ENCODE data around the gene JMJD1C. TPM values are rescaled to one million over a fixed set of nuclear protein-coding genes. Genes with fewer than 3 reads are reported as not detected.
A peak's percentile ranks its signal among the peaks of the same experiment; 100 is the strongest.

Gene JMJD1C
- total RNA-seq, 2 experiments from 2014 or later = 389 to 399 TPM

DNA sequence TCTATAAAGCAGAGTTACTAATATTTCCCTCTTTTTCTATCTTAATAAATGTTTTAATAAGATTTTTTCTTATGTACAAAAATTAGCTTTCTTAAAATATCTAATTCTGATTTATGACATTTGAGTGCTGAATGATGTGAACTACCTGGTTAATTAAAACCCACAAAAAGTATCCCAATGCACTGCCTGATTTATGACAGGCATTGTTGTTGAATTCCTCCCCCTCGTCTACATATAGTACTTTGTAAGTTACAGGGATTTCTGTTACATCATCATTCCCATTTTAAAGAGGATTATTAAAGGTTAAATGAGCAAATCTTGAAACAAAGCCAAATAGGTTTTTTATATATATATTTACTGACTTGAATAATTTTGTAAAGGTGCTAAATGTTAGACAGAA lies 241.5 kb downstream of the JMJD1C start:
- no peaks in the 10 kb centered on the region for H3K27me3 Mint-ChIP-seq
- CTCF ChIA-PET = interaction anchor here (1.0 kb wide), 1 partner anchor 50 kb away, joined by 3 read pairs; no protein-coding TSS in a partner anchor
- peaks cover 25% of the 10 kb centered on the region for H3K4me1 ChIP-seq (ENCODE audit: insufficient read depth, low read length)
- H3K36me3 ChIP-seq (ENCODE audit: insufficient read depth, low read length) = no peaks in the 10 kb centered on the region
- H3K9me3 Mint-ChIP-seq = no peaks in the 10 kb centered on the region
- no peak overlapping the region for H3K27ac Mint-ChIP-seq
- ATAC-seq (ENCODE audit: poor library complexity) (no peak), DNase-seq (no peak)
- H3K4me3 ChIP-seq (ENCODE audit: low read length) = no peak overlapping the region
- no peaks in the 10 kb centered on the region for H3K9me3 ChIP-seq (ENCODE audit: control insufficient read depth in 1 of 2, insufficient read depth in 1 of 2, low read length in 2 of 2)
- POLR2A ChIA-PET = interaction anchor here (1.4 to 3.6 kb wide), 2 partner anchors 20 to 45 kb away, joined by 3 to 31 read pairs; no protein-coding TSS in a partner anchor
- TF ChIP-seq, protein P1, sequence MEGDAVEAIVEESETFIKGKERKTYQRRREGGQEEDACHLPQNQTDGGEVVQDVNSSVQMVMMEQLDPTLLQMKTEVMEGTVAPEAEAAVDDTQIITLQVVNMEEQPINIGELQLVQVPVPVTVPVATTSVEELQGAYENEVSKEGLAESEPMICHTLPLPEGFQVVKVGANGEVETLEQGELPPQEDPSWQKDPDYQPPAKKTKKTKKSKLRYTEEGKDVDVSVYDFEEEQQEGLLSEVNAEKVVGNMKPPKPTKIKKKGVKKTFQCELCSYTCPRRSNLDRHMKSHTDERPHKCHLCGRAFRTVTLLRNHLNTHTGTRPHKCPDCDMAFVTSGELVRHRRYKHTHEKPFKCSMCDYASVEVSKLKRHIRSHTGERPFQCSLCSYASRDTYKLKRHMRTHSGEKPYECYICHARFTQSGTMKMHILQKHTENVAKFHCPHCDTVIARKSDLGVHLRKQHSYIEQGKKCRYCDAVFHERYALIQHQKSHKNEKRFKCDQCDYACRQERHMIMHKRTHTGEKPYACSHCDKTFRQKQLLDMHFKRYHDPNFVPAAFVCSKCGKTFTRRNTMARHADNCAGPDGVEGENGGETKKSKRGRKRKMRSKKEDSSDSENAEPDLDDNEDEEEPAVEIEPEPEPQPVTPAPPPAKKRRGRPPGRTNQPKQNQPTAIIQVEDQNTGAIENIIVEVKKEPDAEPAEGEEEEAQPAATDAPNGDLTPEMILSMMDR (IDR thresholded peaks at IDR 0.05) = no peak
- H3K36me3 Mint-ChIP-seq (ENCODE audit: low read depth) = peaks cover 8% of the 10 kb centered on the region
- no peak overlapping the region for H3K27ac ChIP-seq (ENCODE audit: low read depth in 1 of 2, low read length in 2 of 2)
- peaks cover 89% of the 10 kb centered on the region for H3K4me1 Mint-ChIP-seq (ENCODE audit: low read depth)
- intact Hi-C loops (cut with DNase I, micrococcal nuclease) = loop anchor here in 1 of 2 experiments (5.0 kb wide), 1 partner anchor 38 kb away; no protein-coding TSS in a partner anchor
- no peak overlapping the region for H3K4me3 Mint-ChIP-seq
- H3K27me3 ChIP-seq (ENCODE audit: control insufficient read depth in 1 of 2, insufficient read depth in 2 of 2, low read length in 2 of 2) = no peaks in the 10 kb centered on the region

DNA sequence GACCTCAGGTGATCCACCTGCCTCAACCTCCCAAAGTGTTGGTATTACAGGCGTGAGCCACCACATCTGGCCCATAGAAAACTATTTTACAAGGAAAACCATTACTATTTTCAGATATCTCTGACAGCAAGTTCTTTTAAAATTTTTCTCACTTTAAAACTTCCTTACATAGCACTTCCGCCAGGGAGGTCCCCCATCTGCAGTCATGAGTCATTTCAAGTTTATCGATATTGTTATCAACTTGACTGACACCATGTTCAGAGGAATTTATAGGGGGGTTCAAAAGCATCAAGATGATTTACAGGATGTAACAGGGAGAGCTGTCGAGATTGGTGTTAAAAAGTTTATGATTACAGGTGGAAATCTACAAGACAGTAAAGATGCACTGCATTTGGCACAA lies 243.8 kb downstream of the JMJD1C start:
- H3K9me3 ChIP-seq (ENCODE audit: control insufficient read depth in 1 of 2, insufficient read depth in 1 of 2, low read length in 2 of 2) = no peaks in the 10 kb centered on the region
- H3K27ac ChIP-seq (ENCODE audit: low read depth in 1 of 2, low read length in 2 of 2) = peak overlapping the region in 1 of 2 donors; percentile 9
- Mint-ChIP-seq H3K4me3 (peak overlapping the region; percentile 58), H3K27ac (peak overlapping the region; percentile 34), H3K36me3 (ENCODE audit: low read depth) (peaks cover 12% of the 10 kb centered on the region), H3K9me3 (no peaks in the 10 kb centered on the region), H3K4me1 (ENCODE audit: low read depth) (peaks cover 86% of the 10 kb centered on the region), H3K27me3 (no peaks in the 10 kb centered on the region)
- ChIA-PET CTCF (interaction anchor here (1.5 kb wide), 1 partner anchor 407 kb away, joined by 3 read pairs; no protein-coding TSS in a partner anchor), POLR2A (interaction anchor here (0.7 kb wide), 1 partner anchor 82 kb away, joined by 3 read pairs; no protein-coding TSS in a partner anchor)
- no peaks in the 10 kb centered on the region for H3K36me3 ChIP-seq (ENCODE audit: insufficient read depth, low read length)
- DNase-seq (peak in 2 of 14 experiments; percentile 23 to 38), ATAC-seq (ENCODE audit: poor library complexity) (no peak)
- no peaks in the 10 kb centered on the region for H3K27me3 ChIP-seq (ENCODE audit: control insufficient read depth in 1 of 2, insufficient read depth in 2 of 2, low read length in 2 of 2)
- peaks cover 22% of the 10 kb centered on the region for H3K4me1 ChIP-seq (ENCODE audit: insufficient read depth, low read length)
- no peak overlapping the region for H3K4me3 ChIP-seq (ENCODE audit: low read length)
- intact Hi-C loops (cut with DNase I, micrococcal nuclease) = loop anchor here in 1 of 2 experiments (5.0 kb wide), 1 partner anchor 40 kb away; no protein-coding TSS in a partner anchor
- TF ChIP-seq, protein P1 (IDR thresholded peaks at IDR 0.05) = no peak

DNA sequence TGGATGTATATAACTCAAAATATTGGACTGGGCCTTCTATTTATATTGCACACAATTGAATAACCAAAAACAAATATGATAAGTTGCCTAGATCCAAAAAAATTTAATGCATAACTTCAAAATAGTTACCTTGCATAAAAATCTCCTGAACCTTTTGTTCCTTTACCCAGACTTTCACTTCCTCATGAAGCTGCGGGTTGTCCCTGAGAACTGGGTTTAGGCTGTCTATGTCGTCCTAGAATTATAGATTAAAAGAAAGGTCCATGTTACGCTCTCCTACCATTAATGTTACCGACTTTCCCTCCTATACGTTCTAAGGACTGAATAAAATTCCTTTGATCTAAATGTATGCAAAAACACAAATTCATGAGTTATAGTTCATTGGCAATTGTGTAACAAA lies 246.0 kb downstream of the JMJD1C start:
- no peak overlapping the region for H3K4me3 ChIP-seq (ENCODE audit: low read length)
- no peak overlapping the region for H3K27ac ChIP-seq (ENCODE audit: low read depth in 1 of 2, low read length in 2 of 2)
- H3K9me3 ChIP-seq (ENCODE audit: control insufficient read depth in 1 of 2, insufficient read depth in 1 of 2, low read length in 2 of 2) = no peaks in the 10 kb centered on the region
- Mint-ChIP-seq H3K27ac (peak overlapping the region; percentile 11), H3K4me1 (ENCODE audit: low read depth) (peaks cover 68% of the 10 kb centered on the region), H3K36me3 (ENCODE audit: low read depth) (peaks cover 23% of the 10 kb centered on the region), H3K9me3 (no peaks in the 10 kb centered on the region), H3K27me3 (no peaks in the 10 kb centered on the region), H3K4me3 (peak overlapping the region; percentile 6)
- POLR2A ChIA-PET = no interaction called here
- CTCF ChIA-PET = no interaction called here
- ATAC-seq (ENCODE audit: poor library complexity) = no peak
- DNase-seq = no peak
- peaks cover 6% of the 10 kb centered on the region for H3K4me1 ChIP-seq (ENCODE audit: insufficient read depth, low read length)
- no peaks in the 10 kb centered on the region for H3K27me3 ChIP-seq (ENCODE audit: control insufficient read depth in 1 of 2, insufficient read depth in 2 of 2, low read length in 2 of 2)
- TF ChIP-seq, protein P1 (IDR thresholded peaks at IDR 0.05) = no peak
- intact Hi-C loops (cut with DNase I, micrococcal nuclease) = loop anchor here (2.0 to 5.0 kb wide), 3 partner anchors 43 to 303 kb away; partner anchors contain the start of gene JMJD1C (in 1 of the 2)
- H3K36me3 ChIP-seq (ENCODE audit: insufficient read depth, low read length) = peaks cover 11% of the 10 kb centered on the region

All from CD4-positive, alpha-beta T cell (primary cell).